ENCODE results near the gene EIPR1.

Gene EIPR1

DNA sequence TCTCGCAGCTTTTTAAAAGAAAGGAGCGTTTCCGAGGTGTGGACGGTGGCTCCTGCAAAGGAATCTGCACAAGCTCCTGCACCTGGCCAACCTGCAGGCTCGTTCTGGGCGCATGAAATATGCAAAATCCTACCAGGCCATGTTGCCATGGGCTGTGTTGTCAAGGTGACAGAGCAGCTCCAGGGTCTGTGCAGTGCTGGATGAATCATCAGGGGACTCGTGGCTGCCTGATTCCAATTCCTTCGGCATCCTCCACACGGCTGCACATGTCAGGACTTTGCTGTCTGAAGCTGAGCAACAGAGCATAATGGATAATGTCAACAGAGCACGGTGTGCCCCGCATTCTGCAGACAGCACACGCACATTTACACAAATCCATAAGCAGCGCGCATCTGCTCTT lies 120.5 kb downstream of the EIPR1 start:
- no peak overlapping the region for H3K27ac Mint-ChIP-seq
- no peaks in the 10 kb centered on the region for H3K9me3 Mint-ChIP-seq
- H3K27me3 Mint-ChIP-seq, result no peaks in the 10 kb centered on the region
- H3K4me3 Mint-ChIP-seq, result no peak overlapping the region
- H3K36me3 Mint-ChIP-seq, result peaks cover 20% of the 10 kb centered on the region
- H3K4me1 Mint-ChIP-seq, result peaks cover 19% of the 10 kb centered on the region

GRCh38 chr2:3256605-3257004 lies 121.0 kb downstream of the EIPR1 start:
- Mint-ChIP-seq H3K36me3 (peaks cover 20% of the 10 kb centered on the region), H3K9me3 (no peaks in the 10 kb centered on the region), H3K4me3 (no peak overlapping the region), H3K4me1 (peaks cover 19% of the 10 kb centered on the region), H3K27ac (no peak overlapping the region), H3K27me3 (no peaks in the 10 kb centered on the region)

GRCh38 chr2:3256157-3256556 lies 121.5 kb downstream of the EIPR1 start:
- Mint-ChIP-seq H3K27me3 (no peaks in the 10 kb centered on the region), H3K27ac (no peak overlapping the region), H3K9me3 (no peaks in the 10 kb centered on the region), H3K36me3 (peaks cover 24% of the 10 kb centered on the region), H3K4me1 (peaks cover 19% of the 10 kb centered on the region), H3K4me3 (no peak overlapping the region)

- Mint-ChIP-seq H3K4me3 (no peak overlapping the region), H3K27ac (no peak overlapping the region), H3K4me1 (peaks cover 13% of the 10 kb centered on the region), H3K9me3 (no peaks in the 10 kb centered on the region), H3K36me3 (peaks cover 32% of the 10 kb centered on the region), H3K27me3 (no peaks in the 10 kb centered on the region)
These were observed 123.1 kb downstream of the EIPR1 start for GRCh38 chr2:3254442-3254941.

DNA sequence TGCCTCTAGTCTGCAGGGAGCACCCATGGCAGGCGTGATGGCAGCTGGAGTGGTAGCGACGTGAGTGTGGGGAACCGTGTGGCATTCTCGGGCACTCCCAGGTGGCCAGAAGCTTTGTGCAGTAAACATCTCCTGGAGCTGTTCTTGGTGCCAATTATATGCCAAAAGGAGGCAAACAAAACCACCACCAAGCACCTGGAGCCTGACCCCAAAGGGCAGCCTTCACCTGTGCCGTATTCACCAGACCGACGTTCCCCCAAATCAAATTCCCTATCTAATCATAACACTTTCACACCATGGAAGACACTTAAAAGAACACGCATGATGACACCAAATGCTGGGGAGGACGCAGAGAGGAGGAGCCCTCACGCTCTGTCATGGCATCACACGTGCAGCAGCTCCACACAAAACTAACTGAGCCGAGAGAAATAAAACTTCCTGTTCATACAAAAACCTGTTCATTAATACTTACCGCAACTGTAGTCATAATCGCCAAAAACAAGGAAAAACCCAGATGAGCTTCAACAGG lies 123.6 kb downstream of the EIPR1 start:
- Mint-ChIP-seq H3K27ac (no peak overlapping the region), H3K4me3 (no peak overlapping the region), H3K27me3 (no peaks in the 10 kb centered on the region), H3K9me3 (no peaks in the 10 kb centered on the region), H3K36me3 (peaks cover 37% of the 10 kb centered on the region), H3K4me1 (peaks cover 8% of the 10 kb centered on the region)

- peaks cover 43% of the 10 kb centered on the region for H3K36me3 Mint-ChIP-seq
- no peaks in the 10 kb centered on the region for H3K9me3 Mint-ChIP-seq
- no peak overlapping the region for H3K27ac Mint-ChIP-seq
- peaks cover 4% of the 10 kb centered on the region for H3K4me1 Mint-ChIP-seq
- no peaks in the 10 kb centered on the region for H3K27me3 Mint-ChIP-seq
- H3K4me3 Mint-ChIP-seq, result no peak overlapping the region
These were observed 125.7 kb downstream of the EIPR1 start for GRCh38 chr2:3251946-3252345.

DNA sequence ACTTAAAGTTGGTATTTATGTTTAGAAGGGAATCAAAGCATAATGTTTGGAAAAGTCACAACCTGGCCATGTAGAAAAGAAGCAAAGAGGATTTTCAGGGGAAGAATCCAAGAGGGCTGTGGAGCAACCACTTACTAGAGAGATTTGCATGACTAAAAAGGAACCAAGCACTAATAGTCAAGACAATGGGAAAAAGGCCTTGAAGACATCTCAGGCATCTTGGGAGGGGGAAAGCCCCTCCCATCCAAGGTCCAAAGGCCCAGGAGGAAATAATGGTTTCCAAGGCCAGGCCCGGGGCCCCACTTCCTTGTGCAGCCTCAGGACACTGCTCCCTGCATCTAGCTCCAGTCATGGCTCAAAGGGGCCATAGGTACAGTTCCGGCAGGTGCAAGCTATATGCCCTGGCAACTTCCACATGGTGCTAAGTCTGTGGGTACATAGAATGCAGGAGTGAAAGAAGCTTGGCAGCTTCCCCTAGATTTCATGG lies 128.1 kb downstream of the EIPR1 start:
- Mint-ChIP-seq H3K27ac (no peak overlapping the region), H3K4me1 (peaks cover 8% of the 10 kb centered on the region), H3K4me3 (no peak overlapping the region), H3K27me3 (no peaks in the 10 kb centered on the region), H3K9me3 (no peaks in the 10 kb centered on the region), H3K36me3 (peaks cover 35% of the 10 kb centered on the region)

DNA sequence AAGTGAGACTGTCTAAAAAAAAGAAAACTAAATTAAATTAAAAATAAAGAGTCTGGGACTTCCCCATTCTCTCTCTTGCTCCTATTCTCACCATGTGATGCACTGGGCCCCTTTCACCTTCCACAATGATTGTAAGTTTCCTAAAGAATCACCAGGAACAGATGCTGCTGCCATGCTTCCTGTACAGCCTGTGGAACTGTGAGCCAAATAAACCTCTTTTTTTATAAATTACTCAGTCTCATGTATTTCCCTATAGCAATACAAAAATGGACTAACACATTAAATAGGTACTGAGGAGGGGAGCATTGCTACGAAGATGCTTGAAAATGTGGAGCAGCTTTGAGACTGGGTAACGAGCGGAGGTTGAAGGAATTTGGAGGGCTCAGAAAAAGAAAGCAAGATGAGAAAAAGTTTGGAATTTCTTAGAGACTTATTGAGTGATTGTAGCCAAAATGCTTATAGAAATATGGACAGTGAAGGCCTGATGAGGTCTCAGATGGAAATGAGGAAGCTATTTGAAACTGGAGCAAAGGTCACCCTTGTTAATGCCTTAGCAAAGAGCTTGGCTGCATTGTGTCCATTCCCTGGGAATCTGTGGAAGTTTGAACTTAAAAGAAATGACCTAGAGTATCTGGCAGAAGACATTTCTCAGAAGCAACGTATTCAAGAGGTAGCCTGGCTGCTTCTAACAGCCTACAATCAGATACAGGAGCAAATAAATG lies 128.7 kb downstream of the EIPR1 start:
- Mint-ChIP-seq H3K4me3 (no peak overlapping the region), H3K27me3 (no peaks in the 10 kb centered on the region), H3K9me3 (no peaks in the 10 kb centered on the region), H3K36me3 (peaks cover 29% of the 10 kb centered on the region), H3K27ac (no peak overlapping the region), H3K4me1 (peaks cover 12% of the 10 kb centered on the region)

GRCh38 chr2:3246928-3247714 lies 130.5 kb downstream of the EIPR1 start:
- Mint-ChIP-seq H3K27me3 (no peaks in the 10 kb centered on the region), H3K4me3 (no peak overlapping the region), H3K36me3 (peaks cover 24% of the 10 kb centered on the region), H3K4me1 (peaks cover 27% of the 10 kb centered on the region), H3K9me3 (no peaks in the 10 kb centered on the region), H3K27ac (no peak overlapping the region)

DNA sequence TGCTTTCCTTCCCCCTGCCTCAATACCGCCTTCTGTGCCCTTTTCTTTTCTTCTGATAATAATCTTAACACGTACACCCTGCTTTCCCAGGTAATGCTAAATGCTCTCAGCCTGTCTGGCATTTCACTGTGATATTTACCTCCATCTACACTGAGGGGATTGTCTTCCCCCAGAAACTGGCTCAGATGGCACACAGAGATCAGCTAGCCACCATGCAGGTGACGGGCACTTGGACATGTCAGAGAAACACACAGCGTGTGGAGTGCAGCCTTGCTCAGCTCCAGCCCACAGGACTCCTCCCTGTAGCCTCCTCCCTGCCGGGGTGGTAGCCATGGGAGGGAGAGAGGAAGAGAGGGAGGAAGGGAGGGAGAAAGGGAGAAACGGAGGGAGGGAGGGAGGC lies 131.2 kb downstream of the EIPR1 start:
- H3K36me3 Mint-ChIP-seq, result peaks cover 21% of the 10 kb centered on the region
- H3K27ac Mint-ChIP-seq, result no peak overlapping the region
- no peaks in the 10 kb centered on the region for H3K9me3 Mint-ChIP-seq
- H3K4me3 Mint-ChIP-seq, result no peak overlapping the region
- no peaks in the 10 kb centered on the region for H3K27me3 Mint-ChIP-seq
- H3K4me1 Mint-ChIP-seq, result peaks cover 27% of the 10 kb centered on the region

- Mint-ChIP-seq H3K4me1 (peaks cover 27% of the 10 kb centered on the region), H3K27me3 (no peaks in the 10 kb centered on the region), H3K27ac (no peak overlapping the region), H3K9me3 (no peaks in the 10 kb centered on the region), H3K36me3 (peaks cover 11% of the 10 kb centered on the region), H3K4me3 (no peak overlapping the region)
These were observed 133.1 kb downstream of the EIPR1 start for GRCh38 chr2:3244486-3244885.

GRCh38 chr2:3243804-3244203 lies 133.8 kb downstream of the EIPR1 start:
- Mint-ChIP-seq H3K36me3 (peaks cover 5% of the 10 kb centered on the region), H3K4me1 (peaks cover 27% of the 10 kb centered on the region), H3K27me3 (no peaks in the 10 kb centered on the region), H3K27ac (no peak overlapping the region), H3K9me3 (no peaks in the 10 kb centered on the region), H3K4me3 (no peak overlapping the region)

DNA sequence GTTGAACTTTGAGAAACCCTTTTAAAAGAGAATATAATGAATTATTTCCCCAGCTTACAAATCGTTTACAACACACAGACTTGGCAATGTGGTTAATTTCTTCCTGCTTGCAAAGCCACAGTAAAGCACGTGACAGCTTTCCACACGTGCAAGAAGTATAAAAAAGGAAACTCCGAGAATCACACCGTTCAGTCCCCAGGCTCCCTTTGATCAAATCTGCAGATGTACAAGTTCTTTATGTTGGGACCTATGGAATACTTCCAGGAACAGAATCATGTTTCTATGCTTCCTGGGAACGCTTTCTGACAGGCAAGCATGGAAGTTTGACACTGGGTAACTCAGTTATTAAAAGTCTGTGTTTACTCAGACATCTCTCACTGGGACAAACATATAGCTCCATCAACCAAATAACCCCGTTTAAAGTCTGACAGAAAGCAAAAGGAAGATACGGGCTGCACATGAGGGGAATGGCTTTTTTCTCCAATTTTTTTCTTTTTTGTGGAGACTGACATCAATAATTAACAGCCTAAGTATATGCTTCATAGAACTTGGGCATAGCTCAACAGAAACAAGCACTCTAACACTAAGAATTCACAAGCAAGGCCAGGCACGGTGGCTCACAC lies 134.8 kb downstream of the EIPR1 start:
- Mint-ChIP-seq H3K9me3 (no peaks in the 10 kb centered on the region), H3K27me3 (no peaks in the 10 kb centered on the region), H3K27ac (peak overlapping the region; percentile 91), H3K36me3 (peaks cover 5% of the 10 kb centered on the region), H3K4me1 (peaks cover 27% of the 10 kb centered on the region), H3K4me3 (peak overlapping the region; percentile 63)

DNA sequence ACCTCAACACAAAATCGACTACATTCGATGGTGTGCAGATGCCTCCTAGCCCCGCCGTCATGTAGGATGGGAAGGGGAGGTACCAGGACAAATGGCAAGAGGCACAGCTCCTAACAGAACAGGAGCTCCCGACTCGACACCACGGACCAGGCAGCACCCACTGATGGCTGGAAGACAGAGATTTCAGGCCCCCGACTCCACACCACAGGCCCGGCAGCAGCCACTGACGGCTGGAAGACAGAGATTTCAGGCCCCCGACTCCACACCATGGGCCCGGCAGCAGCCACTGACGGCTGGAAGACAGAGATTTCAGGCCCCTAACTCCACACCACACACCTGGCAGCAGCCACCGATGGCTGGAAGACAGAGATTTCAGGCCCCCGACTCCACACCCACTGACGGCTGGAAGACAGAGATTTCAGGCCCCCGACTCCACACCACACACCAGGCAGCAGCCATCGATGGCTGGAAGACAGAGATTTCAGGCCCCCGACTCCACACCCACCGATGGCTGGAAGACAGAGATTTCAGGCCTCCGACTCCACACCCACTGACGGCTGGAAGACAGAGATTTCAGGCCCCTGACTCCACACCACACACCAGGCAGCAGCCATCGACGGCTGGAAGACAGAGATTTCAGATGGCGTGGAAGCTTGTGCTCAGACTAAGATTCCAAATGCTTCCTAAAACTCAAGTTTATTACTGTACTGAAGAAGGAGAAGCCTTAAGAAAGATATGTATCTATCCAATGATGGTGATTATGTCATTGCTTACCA lies 135.5 kb downstream of the EIPR1 start:
- Mint-ChIP-seq H3K4me1 (peaks cover 26% of the 10 kb centered on the region), H3K4me3 (peak overlapping the region; percentile 63)

More for the DNA sequence above, 135.5 kb downstream of the EIPR1 start:
- Mint-ChIP-seq H3K9me3 (no peaks in the 10 kb centered on the region), H3K27ac (peak overlapping the region; percentile 91), H3K36me3 (peaks cover 5% of the 10 kb centered on the region), H3K27me3 (no peaks in the 10 kb centered on the region)
